DMS153 treated with DMSO at 0.1 percent for 48 hours (cell line): ENCODE data around the gene XIAP.
"Not testable (repeated sequence)": the region's sequence is repeated elsewhere in the genome, so short reads cannot be mapped to it uniquely, and the experiment has no call there.

ENCODE experiments used
- DNase-seq: peaks from one replicate; lab custom pipeline; 2025; ENCODE audit not compliant: unreplicated experiment; lab: John Stamatoyannopoulos, UW

Gene XIAP

DNA sequence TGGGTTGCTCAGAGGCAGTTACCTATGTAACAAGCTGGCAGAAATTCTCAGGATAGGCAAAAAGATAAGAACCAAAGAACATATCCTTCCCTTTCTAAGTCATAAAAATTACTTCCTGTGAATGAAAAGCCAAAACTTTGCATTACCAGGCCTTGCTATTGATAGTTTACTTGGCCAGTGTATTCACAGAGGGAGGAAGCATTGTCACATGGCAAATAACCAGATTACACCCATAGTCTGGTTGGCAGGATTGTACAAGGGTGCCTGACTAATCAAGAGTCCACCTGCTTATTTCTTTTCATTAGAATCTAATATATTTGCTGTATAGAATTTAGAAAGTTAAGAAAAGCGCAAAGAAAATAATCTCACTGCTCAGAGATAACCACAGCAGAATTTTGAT, 14.1 kb downstream of the XIAP start:
- no peak for DNase-seq

DNA sequence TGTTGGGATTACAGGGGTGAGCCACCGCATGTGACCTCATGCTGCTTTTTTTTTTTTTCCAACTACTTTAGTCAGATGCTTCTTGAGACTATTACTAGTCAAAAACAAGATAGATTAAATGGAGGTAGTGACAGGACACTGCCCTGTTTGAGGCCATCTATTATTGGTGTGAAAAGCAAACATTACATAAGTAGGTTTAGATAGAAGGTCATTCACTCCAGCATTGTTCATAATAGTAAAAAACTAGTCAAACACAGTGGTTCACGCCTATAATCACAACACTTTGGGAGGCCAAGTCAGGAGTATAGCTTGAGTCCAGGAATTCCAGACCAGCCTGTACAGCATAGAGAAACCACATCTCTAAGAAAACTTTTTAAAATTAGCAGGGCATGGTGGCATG, 16.3 kb downstream of the XIAP start:
- DNase-seq: no peak

DNA sequence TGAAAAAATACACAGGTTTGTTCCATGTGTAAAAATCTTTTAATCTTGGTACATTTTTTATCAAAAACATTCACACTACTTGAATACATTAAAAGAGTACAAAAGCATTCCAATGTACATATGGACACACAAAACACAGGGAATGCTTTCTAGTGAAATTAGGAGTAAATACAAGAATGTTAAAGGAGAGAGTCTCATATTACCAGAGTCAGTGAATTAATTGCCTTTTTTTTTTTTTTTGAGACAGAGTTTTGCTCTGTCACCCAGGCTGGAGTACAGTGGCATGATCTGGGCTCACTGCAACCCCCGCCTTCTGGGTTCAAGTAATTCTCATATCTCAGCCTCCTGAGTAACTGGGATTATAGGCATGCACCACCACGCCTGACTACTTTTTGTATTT, 17.0 kb downstream of the XIAP start:
- no peak for DNase-seq

DNA sequence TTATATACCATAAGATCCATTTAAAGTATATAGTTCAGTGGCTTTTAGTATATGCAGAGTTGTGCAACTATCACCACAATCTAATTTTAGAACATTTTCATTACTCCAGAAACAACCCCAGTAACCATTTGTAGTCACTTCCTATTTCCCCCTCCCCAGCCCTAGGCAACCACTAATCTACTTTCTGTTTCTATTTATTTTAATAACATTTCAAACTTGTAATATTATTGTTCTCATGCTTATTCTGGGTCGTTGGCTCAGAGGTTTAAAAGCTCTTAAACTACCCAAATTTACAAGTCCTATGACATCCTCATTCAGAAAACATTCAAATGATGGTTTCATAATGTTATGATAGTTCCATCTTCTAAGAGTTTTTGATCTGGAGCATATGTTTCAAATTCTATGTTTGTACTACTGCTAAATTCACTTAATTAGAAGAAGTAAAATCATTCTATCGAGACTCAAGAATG, 18.4 kb downstream of the XIAP start:
- DNase-seq: no peak

DNA sequence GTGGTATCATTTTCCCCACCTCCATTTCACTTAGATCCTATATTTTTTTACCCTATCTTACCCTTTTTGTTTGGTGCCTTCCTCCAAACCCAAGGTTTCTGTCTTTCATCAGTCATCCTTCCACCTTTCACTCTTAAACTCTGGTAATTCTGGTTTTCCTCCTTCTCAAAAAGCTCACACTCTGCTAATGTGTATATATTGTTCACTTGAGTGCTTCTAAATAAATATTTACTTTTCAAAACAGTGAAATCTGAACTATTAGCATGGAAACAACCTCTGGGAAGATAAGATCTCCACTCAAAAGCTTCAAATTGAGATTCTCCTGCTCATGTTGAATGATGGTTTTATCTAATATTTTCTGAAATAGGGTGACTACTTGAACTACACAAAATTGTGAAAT, 21.5 kb downstream of the XIAP start:
- DNase-seq: no peak

DNA sequence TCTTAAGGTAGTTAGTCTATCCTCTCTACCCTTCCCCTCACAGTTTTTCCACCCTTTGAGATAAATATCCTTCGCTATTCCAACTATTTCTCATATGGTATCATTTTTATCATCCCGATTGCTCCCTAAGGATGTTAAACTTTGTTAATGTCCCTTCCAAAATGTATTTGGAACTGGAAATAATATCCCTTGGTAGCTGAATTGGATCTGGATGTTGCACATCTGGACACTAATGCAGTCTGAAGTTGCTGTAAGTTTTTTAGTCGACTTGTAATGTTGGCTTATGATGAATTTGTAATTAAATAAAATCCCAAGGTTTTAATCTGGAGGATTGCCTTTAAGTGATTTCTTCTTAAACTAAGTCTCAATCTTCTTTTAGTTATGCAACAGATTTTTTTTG, 22.5 kb downstream of the XIAP start:
- DNase-seq: no peak

DNA sequence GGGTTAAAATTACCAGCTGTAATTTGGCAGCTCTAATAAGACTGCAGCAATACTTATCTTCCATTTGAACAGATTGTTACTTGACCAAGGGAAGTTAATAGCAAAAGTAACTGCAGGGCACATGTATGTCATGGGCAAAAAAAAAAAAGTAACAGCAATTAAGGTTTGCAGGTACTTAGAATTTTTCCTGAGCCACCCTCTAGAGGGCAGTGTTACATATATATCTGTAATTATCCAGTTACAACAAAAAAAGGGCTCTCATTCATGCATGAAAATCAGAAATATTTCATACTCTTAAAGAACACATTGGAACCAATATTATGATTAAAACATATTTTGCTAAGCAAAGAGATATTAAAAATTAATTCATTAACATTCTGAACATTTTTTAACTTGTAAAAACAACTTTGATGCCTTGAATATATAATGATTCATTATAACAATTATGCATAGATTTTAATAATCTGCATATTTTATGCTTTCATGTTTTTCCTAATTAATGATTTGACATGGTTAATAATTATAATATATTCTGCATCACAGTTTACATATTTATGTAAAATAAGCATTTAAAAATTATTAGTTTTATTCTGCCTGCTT, 25.1 kb downstream of the XIAP start:
- DNase-seq: peak; percentile 43

DNA sequence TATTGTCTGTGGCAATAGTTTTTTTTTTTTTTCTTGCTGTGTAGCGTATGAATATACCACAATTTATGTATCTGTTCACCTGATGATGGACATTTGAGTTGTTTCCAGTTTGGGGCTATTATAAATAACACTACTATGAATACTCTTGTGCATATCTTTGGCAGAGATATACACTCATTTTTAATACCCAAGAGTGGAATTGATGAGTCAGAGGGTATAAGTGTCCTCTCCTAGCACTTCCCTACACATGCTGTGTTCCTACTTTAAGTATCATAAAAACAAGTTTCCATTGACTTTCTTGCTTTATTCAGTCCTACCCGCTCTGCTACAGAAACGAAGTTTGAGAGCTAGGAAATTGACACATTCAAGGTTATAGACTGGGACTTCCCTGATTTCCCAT, 39.8 kb downstream of the XIAP start:
- DNase-seq: no peak

DNA sequence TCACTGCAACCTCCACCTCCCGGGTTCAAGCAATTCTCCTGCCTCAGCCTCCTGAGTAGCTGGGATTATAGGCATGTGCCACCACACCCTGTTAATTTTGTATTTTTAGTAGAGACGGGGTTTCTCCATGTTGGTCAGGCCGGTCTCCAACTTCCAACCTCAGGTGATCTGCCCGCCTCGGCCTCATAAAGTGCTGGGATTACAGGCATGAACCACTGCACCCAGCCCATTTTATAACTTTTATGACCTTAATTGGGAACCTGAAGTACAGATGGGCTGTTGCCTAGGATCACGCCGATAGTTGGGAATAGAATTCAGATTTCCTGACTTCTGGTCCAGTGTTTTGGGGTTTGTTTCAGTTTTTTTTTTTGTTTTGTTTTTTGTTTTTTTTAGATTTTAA, 43.4 kb downstream of the XIAP start:
- not testable (repeated sequence) for DNase-seq

DNA sequence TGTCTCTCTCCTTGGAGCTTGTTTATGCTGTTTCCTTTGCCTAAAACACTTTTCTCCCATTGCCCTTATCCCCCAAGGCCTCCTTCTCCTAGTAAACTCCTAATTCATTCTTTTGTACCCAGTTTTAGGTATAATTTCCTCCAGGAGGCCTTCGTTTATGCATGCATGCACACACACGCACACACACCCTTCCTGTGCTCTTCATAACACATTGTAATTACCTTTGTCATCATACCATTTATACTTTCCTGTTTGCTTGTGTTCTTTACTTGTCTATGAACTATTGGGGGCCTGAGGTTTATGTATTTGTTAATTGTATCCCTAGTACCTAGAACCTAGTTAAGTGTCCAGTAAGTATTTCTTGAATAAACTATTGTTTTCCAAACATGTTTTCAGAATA, 45.5 kb downstream of the XIAP start:
- no peak for DNase-seq

DNA sequence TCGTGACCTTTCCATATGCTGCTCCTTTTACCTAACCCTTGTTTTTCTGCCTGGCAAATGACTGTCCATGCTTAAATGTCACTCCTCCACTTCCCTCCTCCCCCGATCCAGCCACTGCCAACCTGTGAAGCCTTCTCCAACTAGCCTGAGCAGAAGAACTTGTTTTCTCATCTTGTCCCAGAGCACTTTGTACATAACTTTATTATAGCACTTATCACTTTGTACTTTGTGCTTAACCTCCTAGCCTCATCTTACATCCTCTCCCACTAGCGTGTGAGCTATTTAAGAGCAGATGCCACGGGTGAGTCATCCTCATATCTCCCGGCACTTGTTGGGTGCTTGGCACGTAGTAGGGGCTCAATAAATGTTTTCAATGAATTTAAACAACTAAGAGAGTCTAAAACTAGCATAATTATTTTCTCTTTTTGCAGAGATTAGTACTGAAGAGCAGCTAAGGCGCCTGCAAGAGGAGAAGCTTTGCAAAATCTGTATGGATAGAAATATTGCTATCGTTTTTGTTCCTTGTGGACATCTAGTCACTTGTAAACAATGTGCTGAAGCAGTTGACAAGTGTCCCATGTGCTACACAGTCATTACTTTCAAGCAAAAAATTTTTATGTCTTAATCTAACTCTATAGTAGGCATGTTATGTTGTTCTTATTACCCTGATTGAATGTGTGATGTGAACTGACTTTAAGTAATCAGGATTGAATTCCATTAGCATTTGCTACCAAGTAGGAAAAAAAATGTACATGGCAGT, 46.9 kb downstream of the XIAP start:
- DNase-seq: no peak

DNA sequence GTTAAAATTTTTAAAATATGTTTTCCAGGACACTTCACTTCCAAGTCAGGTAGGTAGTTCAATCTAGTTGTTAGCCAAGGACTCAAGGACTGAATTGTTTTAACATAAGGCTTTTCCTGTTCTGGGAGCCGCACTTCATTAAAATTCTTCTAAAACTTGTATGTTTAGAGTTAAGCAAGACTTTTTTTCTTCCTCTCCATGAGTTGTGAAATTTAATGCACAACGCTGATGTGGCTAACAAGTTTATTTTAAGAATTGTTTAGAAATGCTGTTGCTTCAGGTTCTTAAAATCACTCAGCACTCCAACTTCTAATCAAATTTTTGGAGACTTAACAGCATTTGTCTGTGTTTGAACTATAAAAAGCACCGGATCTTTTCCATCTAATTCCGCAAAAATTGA, 49.7 kb downstream of the XIAP start:
- no peak for DNase-seq

DNA sequence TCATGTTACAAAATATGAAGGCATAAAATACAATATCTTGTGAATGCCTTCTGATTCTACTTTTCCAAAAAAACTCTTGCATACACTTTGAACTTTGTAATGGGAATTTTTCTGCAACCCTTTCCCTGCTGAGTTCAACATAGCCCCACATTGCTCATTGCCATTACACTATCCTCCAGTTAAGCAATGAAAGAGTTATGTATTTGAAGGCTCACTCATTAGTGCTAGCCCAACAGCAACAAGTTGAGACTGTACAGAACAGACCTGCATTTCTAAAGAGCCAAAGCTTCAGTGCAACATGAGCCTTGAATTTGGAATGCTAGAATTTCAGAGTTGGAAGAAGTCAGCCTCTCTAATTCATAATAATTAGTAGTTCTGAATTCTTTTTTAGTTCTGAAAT, 57.2 kb downstream of the XIAP start:
- DNase-seq: no peak

DNA sequence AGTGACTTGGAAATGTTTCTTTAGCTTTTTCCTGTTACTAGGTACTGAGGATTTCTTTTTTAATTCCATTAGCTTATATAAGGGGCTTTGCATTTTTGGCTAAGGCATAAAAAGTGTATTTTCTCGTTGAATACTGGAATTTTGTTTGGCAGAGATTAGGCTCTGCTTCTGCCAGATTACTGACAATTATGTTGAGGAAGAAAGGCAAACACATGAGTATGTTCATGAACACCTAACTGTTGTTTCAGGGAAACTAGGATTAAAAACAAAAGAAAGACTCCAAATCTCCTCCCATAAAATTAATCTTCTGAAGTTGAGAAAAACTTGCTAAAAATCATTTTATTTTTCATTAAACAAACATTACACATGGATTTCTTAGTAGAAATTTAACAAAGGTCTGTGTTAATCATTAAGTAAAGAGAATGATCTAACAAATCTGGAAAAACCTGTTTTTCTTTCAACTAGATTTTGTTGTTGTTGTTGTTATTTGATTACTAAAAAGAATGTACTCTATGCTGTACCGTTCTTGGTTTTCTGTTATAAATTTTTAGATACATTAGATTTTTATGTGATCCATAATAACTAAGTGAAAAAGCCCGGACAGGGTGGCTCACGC, 58.4 kb downstream of the XIAP start:
- DNase-seq: no peak

DNA sequence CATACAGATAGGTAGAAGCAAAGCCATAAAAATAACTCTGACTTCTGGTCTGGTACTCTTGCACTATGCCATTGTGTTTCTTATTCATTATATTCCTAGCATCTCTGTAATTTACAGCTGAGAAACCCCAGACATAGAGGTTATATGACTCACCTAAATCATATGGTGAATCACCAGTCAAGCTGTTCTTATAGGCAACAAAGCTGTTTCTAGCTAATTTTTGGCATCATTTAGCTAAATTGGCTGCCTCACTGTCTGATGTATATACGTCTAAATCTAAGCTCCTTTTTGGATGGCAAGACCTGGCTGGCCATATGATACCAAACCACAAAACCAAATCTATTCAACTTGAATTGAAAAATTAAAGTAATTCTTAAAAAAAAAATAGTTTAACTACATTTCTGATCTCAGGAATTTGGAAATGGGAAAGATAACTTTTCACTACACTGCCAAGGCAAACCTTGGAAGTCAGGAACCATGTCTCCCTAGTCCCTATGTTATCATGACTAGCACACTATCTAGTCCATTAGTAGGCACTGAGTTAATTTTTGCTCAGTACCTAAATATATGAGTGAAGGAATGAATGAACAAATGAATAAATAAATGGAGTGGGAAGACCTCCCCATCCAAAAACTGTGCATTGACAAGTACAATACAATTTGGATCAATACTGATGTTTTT, 60.4 kb downstream of the XIAP start:
- no peak for DNase-seq

DNA sequence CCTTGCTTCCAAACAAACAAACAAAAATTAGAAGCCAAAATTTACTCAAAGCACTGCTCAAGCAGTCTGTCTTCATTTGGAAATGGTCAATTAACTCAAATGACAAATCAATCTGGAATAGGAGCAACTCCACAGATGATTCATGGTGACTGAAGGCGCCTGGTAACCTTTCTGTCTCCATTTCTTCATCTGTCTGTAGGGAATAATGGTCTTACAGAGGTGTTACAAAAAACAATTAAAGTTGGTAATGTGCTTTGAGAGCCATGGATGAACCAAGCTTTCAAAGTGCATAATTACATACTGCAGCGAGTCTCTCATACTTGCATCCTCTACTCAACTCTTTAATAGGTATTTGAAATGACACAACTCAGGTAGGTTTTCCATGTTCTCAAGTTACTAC, 63.4 kb downstream of the XIAP start:
- no peak for DNase-seq

DNA sequence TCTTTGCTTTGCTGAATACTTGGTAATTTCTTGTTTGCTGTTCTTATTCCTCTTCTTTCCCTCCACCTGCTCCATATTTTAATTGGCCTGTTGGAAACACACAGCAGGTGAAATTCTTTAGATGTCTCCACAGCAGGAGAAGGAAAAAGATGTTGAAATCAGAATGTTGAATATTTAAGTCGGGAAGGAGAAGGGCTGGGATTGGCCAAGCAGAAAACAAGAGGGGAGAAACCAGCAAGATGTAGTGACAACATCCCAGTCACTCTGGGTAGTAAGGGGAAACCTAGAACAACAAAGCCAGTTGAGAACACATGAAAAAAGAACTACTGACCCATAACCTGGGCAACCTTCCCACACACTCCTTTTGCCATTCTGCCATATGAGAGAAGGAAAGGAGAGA, 64.3 kb downstream of the XIAP start:
- no peak for DNase-seq

DNA sequence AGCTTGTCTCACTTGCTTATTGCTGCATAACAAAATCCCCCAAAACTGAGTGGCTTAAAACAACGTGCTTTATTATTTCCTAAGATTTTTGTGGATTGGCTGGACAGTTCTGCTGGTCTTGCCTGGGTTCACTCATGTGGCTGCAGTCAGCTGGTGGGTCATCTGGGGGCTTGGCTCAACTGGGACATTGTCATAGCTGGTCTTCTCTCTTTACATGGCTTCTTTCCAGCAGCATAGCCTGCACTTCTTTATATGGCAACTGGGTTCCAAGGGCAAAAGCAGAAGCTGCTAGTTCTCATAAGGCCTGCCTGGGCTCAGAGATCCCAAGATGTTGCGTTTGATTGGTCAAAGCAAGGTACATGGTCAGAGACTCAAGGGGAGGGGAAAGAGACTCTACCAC, 68.0 kb downstream of the XIAP start:
- DNase-seq: no peak

DNA sequence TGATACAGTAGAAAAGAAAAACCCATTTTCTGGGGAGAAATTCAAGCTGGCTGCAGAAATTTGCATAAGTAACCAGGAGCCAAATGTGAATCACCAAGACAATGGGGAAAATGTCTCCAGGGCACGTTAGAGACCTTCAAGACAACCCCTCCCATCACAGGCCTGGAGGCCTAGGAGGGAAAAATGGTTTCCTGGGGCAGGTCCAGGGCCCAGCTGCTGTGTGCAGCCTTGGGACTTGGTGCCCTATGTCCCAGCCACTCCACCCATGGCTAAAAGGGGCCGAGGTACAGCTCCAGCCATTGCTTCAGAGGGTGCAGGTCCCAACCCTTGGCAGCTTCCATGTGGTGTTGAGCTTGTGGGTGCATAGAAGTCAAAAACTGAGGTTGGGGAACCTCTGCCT, 72.2 kb downstream of the XIAP start:
- not testable (repeated sequence) for DNase-seq

DNA sequence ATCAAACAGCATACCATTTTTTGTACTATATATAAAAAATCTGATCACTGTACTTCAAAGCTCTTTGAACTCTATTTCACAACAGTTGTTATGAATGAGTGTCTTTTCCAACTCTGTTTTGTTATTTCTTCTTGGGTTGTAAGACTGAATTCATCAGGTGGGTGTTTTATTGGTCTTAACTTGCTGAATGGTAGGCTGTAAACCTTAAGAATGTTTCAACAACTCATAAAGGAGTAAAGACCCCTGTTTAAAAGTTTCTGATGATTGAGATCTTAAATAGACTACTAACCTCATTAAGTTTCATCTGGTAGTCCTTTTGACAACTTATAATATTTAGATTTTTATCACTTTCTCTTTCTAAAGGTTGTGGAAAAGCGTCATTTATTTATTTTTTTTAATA, 83.2 kb downstream of the XIAP start:
- no peak for DNase-seq

DNA sequence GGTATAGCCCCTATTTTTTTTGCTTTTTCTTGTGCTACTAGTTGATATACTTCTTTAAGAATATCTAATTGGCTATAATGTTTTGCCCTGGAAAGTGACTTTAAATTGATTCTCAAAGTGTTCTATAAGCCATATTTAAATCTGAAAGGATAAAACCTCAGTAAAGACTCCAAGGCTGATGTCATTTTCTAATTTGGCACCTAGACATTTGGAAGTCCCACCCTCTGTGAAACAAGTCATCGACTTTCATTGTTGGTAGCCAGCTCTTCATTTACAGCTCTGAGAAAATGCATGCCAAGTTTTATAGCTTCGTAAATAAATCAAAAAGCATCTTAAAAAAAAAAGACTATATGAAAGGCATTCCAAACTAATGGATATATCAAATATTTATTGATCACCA, 83.6 kb downstream of the XIAP start:
- no peak for DNase-seq

DNA sequence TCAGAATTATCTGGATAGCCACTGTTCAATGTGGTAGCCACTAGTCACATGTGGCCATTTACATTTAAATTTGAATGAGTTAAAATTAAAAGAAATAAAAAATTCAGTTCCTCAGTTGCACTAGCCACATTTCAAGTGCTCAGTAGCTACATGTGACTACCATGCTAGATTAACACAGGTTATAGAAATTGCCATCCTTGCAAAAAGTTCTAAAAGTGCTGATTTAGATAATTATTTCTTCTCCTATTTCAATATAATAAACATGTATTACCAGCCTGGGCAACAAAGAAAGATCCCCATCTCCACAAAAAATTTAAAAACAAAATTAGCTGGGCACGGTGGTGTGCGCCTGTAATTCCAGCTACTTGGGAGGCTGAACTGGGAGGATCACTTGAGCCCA, 90.0 kb downstream of the XIAP start:
- no peak for DNase-seq
